SK-N-SH (cell line): ENCODE data around the gene SMPDL3A. TPM values are rescaled to one million over a fixed set of nuclear protein-coding genes. Genes with fewer than 3 reads are reported as not detected.

Source experiments
- polyA plus RNA-seq, 3 experiments: library from polyadenylated mRNA; depleted of rRNA; stranded (reverse); fragments of >200 nt; gene quantifications; 2 replicates each; pipeline ENCODE4 v1.2.3, GENCODE V29; 2012
- small RNA-seq, 7 experiments: library from RNA; depleted of rRNA; stranded (forward); fragments of <200 nt; gene quantifications; one replicate each; pipeline ENCODE3, GENCODE V24; 2012

The SMPDL3A gene
- polyA plus RNA-seq, 1 of the 3 experiments (the other 2 are of a cell fraction), result 2.0 TPM

Small RNA genes lying within 50 kb of the gene (small RNA-seq; reads per million reads assigned to genes)
- 0 reads per million in 7 experiments for gene RN7SL564P

Other genes with a start within 250 kb of the SMPDL3A start
- 0.30 and 0.32 TPM in 2 replicates for gene PKIB, start 178.9 kb upstream of the SMPDL3A start, polyA plus RNA-seq (2012; rRNA removed)
- not detected in 2 replicates for gene FABP7, start 9.5 kb upstream of the SMPDL3A start, polyA plus RNA-seq (2012; rRNA removed)
- 0.05 TPM in 2 replicates for gene CLVS2, start 207.0 kb downstream of the SMPDL3A start, polyA plus RNA-seq (2012; rRNA removed)